Activated CD4-positive, alpha-beta T cell treated with anti-CD3 and anti-CD28 coated beads, Interleukin-2, amount 50 U/mL, for 24 hours (primary cell): ENCODE measurements around the gene BRF1.
A peak's percentile ranks its signal among the peaks of the same experiment; 100 is the strongest.

Experiments
- DNase-seq, 2 donors: peaks; one replicate each; pipeline ENCODE4 v3.0.0-alpha.2; 2020; ENCODE audit warnings: low read depth in 1 of 2, low spot score in 1 of 2

BRF1 gene

GRCh38 chr14:105271224-105271890 lies 29.4 kb downstream of the BRF1 start:
- DNase-seq, result no peak

- no peak for DNase-seq
These were observed 31.4 kb downstream of the BRF1 start for GRCh38 chr14:105269405-105269804.

- DNase-seq, result no peak
These were observed 32.0 kb downstream of the BRF1 start for GRCh38 chr14:105268736-105269354.

GRCh38 chr14:105267820-105268548 lies 32.8 kb downstream of the BRF1 start:
- DNase-seq, result no peak

DNA sequence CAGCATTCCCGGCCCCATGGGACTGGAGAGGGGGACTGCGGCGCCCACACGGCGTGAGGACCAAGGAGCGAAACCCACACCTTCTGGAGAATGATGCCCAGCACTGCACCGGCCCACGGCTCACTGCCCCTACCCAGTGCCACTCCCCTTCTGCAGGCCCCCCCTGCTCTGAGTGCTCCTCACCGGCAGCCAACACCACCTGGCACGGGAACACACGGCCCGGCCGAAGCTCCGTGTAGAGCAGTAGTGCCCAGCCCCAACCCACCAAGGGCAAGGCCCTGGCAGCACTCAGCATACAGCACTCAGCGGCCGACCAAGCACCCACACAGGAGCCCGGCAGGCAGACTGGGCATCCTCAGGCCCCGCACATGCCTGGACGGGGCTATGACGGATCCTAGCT lies 39.0 kb downstream of the BRF1 start:
- no peak for DNase-seq

GRCh38 chr14:105260959-105261358 lies 39.8 kb downstream of the BRF1 start:
- no peak for DNase-seq

GRCh38 chr14:105258846-105259245 lies 42.0 kb downstream of the BRF1 start:
- no peak for DNase-seq

- DNase-seq, result no peak
These were observed 43.3 kb downstream of the BRF1 start for GRCh38 chr14:105257464-105257863.

- no peak for DNase-seq
These were observed 44.4 kb downstream of the BRF1 start for GRCh38 chr14:105256292-105256960.

- DNase-seq, result no peak
These were observed 45.7 kb downstream of the BRF1 start for GRCh38 chr14:105255021-105255507.

DNA sequence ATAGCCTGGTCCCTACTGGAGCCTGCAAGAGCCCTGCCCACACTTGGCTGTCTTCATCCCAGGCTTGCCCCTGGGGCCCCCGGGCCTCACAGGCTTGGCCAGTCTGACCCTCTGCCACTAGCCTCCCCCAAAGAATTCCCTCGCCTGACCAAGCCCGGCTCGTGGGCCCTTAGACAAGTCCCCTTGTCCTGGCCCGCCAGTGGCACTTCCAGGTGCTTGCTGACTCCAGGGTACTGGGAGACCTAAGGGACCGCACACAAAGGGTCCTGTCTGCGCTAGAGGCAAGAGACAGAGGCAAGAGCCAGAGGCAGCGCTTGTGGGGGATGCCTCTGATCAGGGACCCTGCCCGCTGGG lies 47.5 kb downstream of the BRF1 start:
- DNase-seq, result no peak

DNA sequence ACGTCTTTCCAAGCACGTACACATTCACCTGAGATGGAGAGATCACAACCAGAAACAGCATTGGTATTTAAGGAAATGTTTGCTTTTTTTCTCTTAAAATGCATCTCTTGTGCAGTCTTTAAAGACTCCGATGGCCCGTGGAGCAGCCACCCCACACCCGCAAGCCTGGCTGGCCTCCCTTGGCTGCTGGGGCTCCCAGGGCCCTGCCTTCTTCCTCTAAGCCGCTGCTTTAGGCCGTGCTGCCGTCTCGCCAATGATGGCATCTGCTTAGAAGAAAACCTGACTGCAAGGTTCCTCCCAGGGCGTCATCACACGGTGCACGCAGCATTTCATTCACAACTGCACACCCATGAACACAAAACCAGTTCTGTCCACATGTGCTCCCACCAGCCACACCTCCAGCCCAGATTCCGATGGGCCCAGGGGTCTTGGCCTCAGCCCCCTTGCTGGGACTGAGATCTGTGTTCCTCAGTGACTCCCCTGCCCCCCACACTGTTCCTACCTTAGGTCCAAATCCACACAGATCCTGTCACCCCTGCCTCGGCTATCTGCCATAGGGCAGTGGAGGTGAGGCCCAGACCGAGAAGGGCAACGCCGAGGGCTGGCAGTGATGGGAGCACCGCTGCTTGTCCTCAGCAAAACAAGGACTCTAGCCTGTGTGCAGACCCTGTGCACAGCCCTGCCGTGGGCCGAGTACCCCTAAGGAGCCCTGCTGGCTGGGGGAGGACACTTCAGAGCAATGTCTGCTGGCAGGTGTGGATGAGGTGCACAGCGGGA lies 48.1 kb downstream of the BRF1 start:
- DNase-seq, result no peak

DNA sequence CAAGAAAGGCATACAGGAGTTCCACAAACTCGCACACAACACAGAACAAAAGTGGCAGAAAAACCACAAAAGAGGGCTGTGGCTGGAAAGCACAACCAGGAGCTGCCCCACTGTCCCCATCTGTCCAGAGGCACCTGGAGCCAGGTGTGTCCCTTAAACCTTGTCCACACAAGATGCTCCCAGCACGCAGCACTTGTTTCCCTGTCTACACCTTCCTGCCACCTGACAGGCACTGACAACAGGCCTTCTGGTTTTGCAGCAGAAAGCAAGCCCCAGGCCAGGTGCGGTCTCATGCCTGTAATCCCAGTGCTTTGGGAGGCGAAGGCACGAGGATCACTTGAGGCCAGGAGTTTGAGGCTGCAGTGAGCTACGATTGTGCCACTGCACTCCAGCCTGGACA lies 48.9 kb downstream of the BRF1 start:
- no peak for DNase-seq

GRCh38 chr14:105250986-105251385 lies 49.8 kb downstream of the BRF1 start:
- no peak for DNase-seq

DNA sequence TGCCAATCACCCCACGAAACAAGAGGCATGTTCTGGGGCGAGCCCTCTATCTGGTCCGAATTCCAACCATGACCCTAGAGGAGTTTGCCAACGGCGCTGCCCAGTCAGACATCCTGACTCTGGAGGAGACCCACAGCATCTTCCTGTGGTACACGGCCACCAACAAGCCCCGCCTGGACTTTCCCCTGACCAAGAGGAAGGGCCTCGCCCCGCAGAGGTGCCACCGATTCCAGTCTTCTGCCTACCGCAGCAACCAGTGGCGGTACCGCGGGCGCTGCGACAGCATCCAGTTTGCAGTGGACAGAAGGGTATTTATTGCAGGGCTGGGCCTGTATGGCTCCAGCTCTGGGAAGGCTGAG lies 50.8 kb downstream of the BRF1 start:
- no peak for DNase-seq

DNA sequence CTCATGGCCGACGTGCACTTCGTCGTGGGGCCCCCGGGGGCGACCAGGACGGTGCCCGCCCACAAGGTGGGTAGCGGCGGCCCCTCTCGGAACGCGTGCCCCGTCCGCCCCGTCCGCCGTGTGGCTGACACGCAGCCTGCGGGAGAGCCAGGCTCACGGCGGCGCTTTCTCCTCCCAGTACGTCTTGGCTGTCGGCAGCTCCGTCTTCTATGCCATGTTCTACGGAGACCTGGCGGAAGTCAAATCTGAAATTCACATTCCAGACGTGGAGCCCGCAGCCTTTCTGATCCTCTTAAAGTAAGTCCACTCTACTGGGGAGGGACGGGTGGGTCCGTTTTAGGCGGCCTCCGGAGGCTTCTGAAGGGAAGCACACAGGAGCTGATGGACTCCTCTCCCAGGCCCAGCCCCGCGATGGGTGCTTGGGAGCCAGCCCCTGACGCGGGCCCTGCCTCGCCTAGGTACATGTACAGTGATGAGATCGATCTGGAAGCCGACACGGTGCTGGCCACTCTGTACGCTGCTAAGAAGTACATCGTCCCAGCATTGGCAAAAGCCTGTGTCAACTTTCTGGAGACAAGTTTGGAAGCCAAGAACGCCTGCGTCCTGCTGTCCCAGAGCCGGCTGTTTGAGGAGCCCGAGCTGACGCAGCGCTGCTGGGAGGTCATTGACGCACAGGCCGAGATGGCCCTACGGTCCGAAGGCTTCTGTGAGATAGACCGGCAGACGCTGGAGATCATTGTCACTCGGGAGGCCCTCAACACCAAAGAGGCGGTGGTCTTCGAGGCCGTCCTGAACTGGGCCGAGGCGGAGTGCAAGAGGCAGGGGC lies 51.4 kb downstream of the BRF1 start:
- DNase-seq, result no peak

GRCh38 chr14:105248368-105249181 lies 52.2 kb downstream of the BRF1 start, which contains the start of gene BTBD6:
BTBD6 (plus strand) TSS chr14:105248533; CDS start chr14:105248712, 179 bp downstream.
- DNase-seq, result peak; percentile 74 to 77

- no peak for DNase-seq
These were observed 53.0 kb downstream of the BRF1 start for GRCh38 chr14:105247715-105248367.

DNA sequence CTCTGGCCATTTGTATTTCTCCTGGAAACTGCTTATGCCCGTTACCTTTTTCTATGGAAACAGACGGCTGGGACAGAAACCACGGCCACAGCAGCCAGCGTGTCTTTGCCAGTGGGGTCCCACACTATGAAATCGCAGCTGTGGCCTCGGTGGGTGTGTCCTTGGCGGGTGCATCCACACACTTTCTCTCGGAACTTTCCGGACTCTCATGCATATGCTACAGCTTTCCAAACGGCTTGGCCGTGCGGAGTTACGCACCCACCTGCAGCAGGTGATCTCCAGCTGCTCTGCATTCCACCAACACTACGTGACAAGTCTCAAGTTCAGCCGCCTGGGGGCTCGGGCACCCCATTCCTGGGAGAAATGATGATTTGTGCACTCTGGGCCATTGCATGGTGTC lies 53.8 kb downstream of the BRF1 start:
- DNase-seq, result no peak
